HepG2 (cell line): ENCODE measurements around the gene FCHO1. TPM values are rescaled to one million over a fixed set of nuclear protein-coding genes. Genes with fewer than 3 reads are reported as not detected.
A peak's percentile ranks its signal among the peaks of the same experiment; 100 is the strongest.

Experiments
- ATAC-seq: fragments of 200-7000 bp; cut with Tn5 transposase; 3 replicates; pipeline ENCODE4 v1.9.1; 2020; ENCODE audit warnings: mild to moderate bottlenecking, moderate library complexity
- BruUV-seq: library from RNA; stranded (reverse); fragments of 400-500 nt; replicated peaks from 2 replicates; lab custom pipeline; 2021; lab: Mats Ljungman, UMichigan
- CTCF ChIA-PET: fragments of 300-600 bp; formaldehyde crosslinking; extraction: SDS; loops from one replicate; lab custom pipeline; 2021; ENCODE audit warnings: low total read pairs, inconsistent platforms, low intra/inter-chr PET ratio; lab: Yijun Ruan, JAX
- POLR2A ChIA-PET: fragments of 350-600 bp; sonication (Branson Sonifier 250); formaldehyde crosslinking; loops from one replicate; lab custom pipeline; 2020; ENCODE audit warnings: antibody characterized with exemption, inconsistent platforms; lab: Yijun Ruan, JAX
- DNase-seq: peaks from one replicate; pipeline ENCODE4 v3.0.0-alpha.2; 2015; ENCODE audit warnings: low spot score
- FAIRE-seq: peaks from 3 replicates; lab custom pipeline; 2011; peaks lifted over from hg19 to GRCh38; lab: Jason Lieb, UNC
- H2AFZ ChIP-seq: one replicate; pipeline ENCODE4 v1.6.1; 2011; ENCODE audit warnings: low read length, inconsistent platforms
- H3K27ac ChIP-seq: fragments of 300-600 bp; 3 replicates; pipeline ENCODE4 v1.8.0; 2011; ENCODE audit warnings: mixed run types, mild to moderate bottlenecking, mixed read lengths, low read length, inconsistent platforms; ENCODE audit not compliant: insufficient read depth; ENCODE audit errors: extremely low read length
- H3K27me3 ChIP-seq, 2 experiments: fragments of 200-600 bp in 1 of 2; 2 replicates in 1 of 2; 3 replicates in 1 of 2; pipeline versions ENCODE4 v1.6.0 to v1.8.0; 2011; ENCODE audit warnings: low read length in 2 of 2, mild to moderate bottlenecking in 2 of 2, moderate library complexity in 2 of 2, inconsistent platforms in 1 of 2; ENCODE audit not compliant: insufficient read depth in 2 of 2, control insufficient read depth in 1 of 2
- H3K36me3 ChIP-seq, 2 experiments: fragments of 200-600 bp in 1 of 2; replicated peaks in 1 of 2; 2 replicates in 1 of 2; 3 replicates in 1 of 2; pipeline versions ENCODE4 v1.5.1 to v1.8.0; 2011; ENCODE audit warnings: low read length in 2 of 2, inconsistent platforms in 1 of 2; ENCODE audit not compliant: insufficient read depth in 2 of 2, control insufficient read depth in 1 of 2
- H3K4me1 ChIP-seq: 2 replicates; pipeline ENCODE4 v1.5.1; 2012; ENCODE audit warnings: low read length, inconsistent platforms; ENCODE audit not compliant: insufficient read depth
- H3K4me2 ChIP-seq: 2 replicates; pipeline ENCODE4 v1.6.0; 2011; ENCODE audit warnings: low read depth, low read length, inconsistent platforms
- H3K4me3 ChIP-seq, 3 experiments: fragments of 200-600 bp in 1 of 3; sonication (generic), shearing (Covaris generic) in 1 of 3; replicated peaks in 1 of 3; 2 replicates each; pipeline ENCODE4 v1.5.1; 2011 to 2016; ENCODE audit warnings: low read length in 3 of 3, inconsistent platforms in 2 of 3, low read depth in 2 of 3, mild to moderate bottlenecking in 2 of 3, control low read depth in 1 of 3, mixed read lengths in 1 of 3; ENCODE audit not compliant: insufficient read depth in 1 of 3
- H3K79me2 ChIP-seq: one replicate; pipeline ENCODE4 v1.6.1; 2011; ENCODE audit warnings: low read length, inconsistent platforms; ENCODE audit not compliant: insufficient read depth
- H3K9ac ChIP-seq: 2 replicates; pipeline ENCODE4 v1.6.0; 2011; ENCODE audit warnings: mild to moderate bottlenecking, low read depth, low read length, inconsistent platforms; ENCODE audit not compliant: insufficient read depth
- H3K9me3 ChIP-seq: 2 replicates; pipeline ENCODE4 v1.5.1; 2012; ENCODE audit warnings: mild to moderate bottlenecking, low read length
- H4K20me1 ChIP-seq: 2 replicates; pipeline ENCODE4 v1.6.0; 2011; ENCODE audit warnings: inconsistent platforms, mild to moderate bottlenecking, low read length, moderate library complexity; ENCODE audit not compliant: insufficient read depth
- AGO2 ChIP-seq: fragments of 200-400 bp; formaldehyde crosslinking; optimal IDR thresholded peaks from 2 replicates; pipeline ENCODE3; 2017; ENCODE audit warnings: mild to moderate bottlenecking, low read depth, low read length, moderate library complexity
- E2F1 ChIP-seq: sonication (generic); formaldehyde crosslinking; IDR thresholded peaks from 2 replicates; pipeline ENCODE4 v1.5.0; 2020; ENCODE audit warnings: missing genetic modification reagents
- SP4 ChIP-seq: sonication (generic); formaldehyde crosslinking; IDR thresholded peaks from 2 replicates; pipeline ENCODE4 v1.8.1; 2023; ENCODE audit warnings: mild to moderate bottlenecking, missing genetic modification reagents
- ZNF121 ChIP-seq: sonication (generic); formaldehyde crosslinking; IDR thresholded peaks from 2 replicates; pipeline ENCODE4 v1.5.0; 2020; ENCODE audit warnings: mild to moderate bottlenecking, missing genetic modification reagents
- ZNF768 ChIP-seq: sonication (generic); formaldehyde crosslinking; IDR thresholded peaks from 2 replicates; pipeline ENCODE4 v1.4.0; 2020; ENCODE audit warnings: missing genetic modification reagents
- WGBS: methylation state at CpG from one replicate; pipeline ENCODE4 v1.1.6; 2017; ENCODE audit warnings: low lambda C conversion rate; 5-methylcytosine and 5-hydroxymethylcytosine counted together
- in situ Hi-C: cut with HindIII; loops from 2 replicates; pipeline ENCODE4 v1.10.0; 2017; ENCODE audit warnings: low pct_unique_long_range_greater_than_20kb; ENCODE audit not compliant: extremely low pct_ligation_motif_present
- intact Hi-C: fragments of 100-400 bp; cut with micrococcal nuclease; formaldehyde crosslinking; loops from one replicate; pipeline ENCODE4 v1.10.0; 2022; ENCODE audit not compliant: unreplicated experiment
- polyA plus RNA-seq, 8 experiments: library from polyadenylated mRNA; depleted of rRNA in 3 of 8; stranded (reverse) in 7 of 8; unstranded in 1 of 8; fragments of >200 nt; fragmentation: Illumina TruSeq in 4 of 8; extraction: Trizol in 4 of 8; gene quantifications; 2 replicates each; pipeline versions ENCODE4 v1.2.1 to v1.2.3, GENCODE V29; 2011 to 2016; ENCODE audit warnings: low read depth in 4 of 8, missing spikeins in 1 of 8, mixed read lengths in 1 of 8; ENCODE audit not compliant: insufficient read depth in 1 of 8
- total RNA-seq, 5 experiments: library from RNA; depleted of rRNA; stranded (reverse); fragments of >200 nt; fragmentation: Illumina TruSeq; extraction: Trizol; gene quantifications; 2 replicates each; pipeline ENCODE4 v1.2.3, GENCODE V29; 2016; ENCODE audit warnings: low read depth in 1 of 5

FCHO1 gene
- total and polyA plus RNA-seq, 2 of the 13 experiments (the other 11 are each of a cell fraction or from before 2014, with no cell fraction given): 1.3 to 3.1 TPM

GRCh38 chr19:17824339-17824738, 73.1 kb downstream of the FCHO1 start:
- BruUV-seq: no TSS peak
- no peak overlapping the region for H3K9ac ChIP-seq
- H3K4me1 ChIP-seq: 0 out of 2 replicates have a peak, but pooled peaks cover 7% of the 10 kb centered on the region
- H3K4me3 ChIP-seq: no peak overlapping the region
- WGBS: 26% methylated on average over 8 of the region's 8 CpGs
- intact Hi-C loops (no loop called here), in situ Hi-C loops (no loop called here)
- DNase-seq: no peak
- H3K79me2 ChIP-seq: no peaks in the 10 kb centered on the region
- H3K27ac ChIP-seq: no peak overlapping the region
- no peak for TF ChIP-seq SP4 (CRISPR knock-in tag)
- peak; percentile 83 for TF ChIP-seq AGO2
- H3K27me3 ChIP-seq: no peaks in the 10 kb centered on the region
- H4K20me1 ChIP-seq: no peaks in the 10 kb centered on the region
- no peak overlapping the region for H2AFZ ChIP-seq
- H3K9me3 ChIP-seq: no peaks in the 10 kb centered on the region
- H3K36me3 ChIP-seq: no peaks in the 10 kb centered on the region
- FAIRE-seq: no peak
- CTCF ChIA-PET: no interaction called here
- no peak overlapping the region for H3K4me2 ChIP-seq
- peak; percentile 35; the same call in 1 of the 3 replicates for ATAC-seq
- POLR2A ChIA-PET: interaction anchor here (1.6 kb wide), 1 partner anchor 10 kb away, joined by 3 read pairs; no protein-coding TSS in a partner anchor

GRCh38 chr19:17826508-17827056, 75.3 kb downstream of the FCHO1 start:
- Histone ChIP-seq H3K4me2 (no peak overlapping the region), H4K20me1 (no peaks in the 10 kb centered on the region), H3K9ac (no peak overlapping the region), H3K9me3 (no peaks in the 10 kb centered on the region), H3K79me2 (no peaks in the 10 kb centered on the region), H3K36me3 (no peaks in the 10 kb centered on the region; a peak in 1 of 5 replicates), H3K4me3 (no peak overlapping the region), H2AFZ (no peak overlapping the region), H3K27me3 (no peaks in the 10 kb centered on the region), H3K4me1 (0 out of 2 replicates have a peak, but pooled peaks cover 7% of the 10 kb centered on the region), H3K27ac (no peak overlapping the region)
- ATAC-seq: no peak
- WGBS: 58% methylated on average over 7 of the region's 13 CpGs
- BruUV-seq: no TSS peak
- POLR2A ChIA-PET: no interaction called here
- TF ChIP-seq ZNF121: peak; percentile 66
- no peak for TF ChIP-seq E2F1 (CRISPR knock-in tag)
- TF ChIP-seq ZNF768 (CRISPR knock-in tag): peak; percentile 95
- intact Hi-C loops (no loop called here), in situ Hi-C loops (no loop called here)
- no peak for FAIRE-seq
- no peak for DNase-seq
- CTCF ChIA-PET: no interaction called here
